Measurements from ENCODE around the gene KIF11.
A peak's percentile ranks its signal among the peaks of the same experiment; 100 is the strongest.

KIF11 gene

DNA sequence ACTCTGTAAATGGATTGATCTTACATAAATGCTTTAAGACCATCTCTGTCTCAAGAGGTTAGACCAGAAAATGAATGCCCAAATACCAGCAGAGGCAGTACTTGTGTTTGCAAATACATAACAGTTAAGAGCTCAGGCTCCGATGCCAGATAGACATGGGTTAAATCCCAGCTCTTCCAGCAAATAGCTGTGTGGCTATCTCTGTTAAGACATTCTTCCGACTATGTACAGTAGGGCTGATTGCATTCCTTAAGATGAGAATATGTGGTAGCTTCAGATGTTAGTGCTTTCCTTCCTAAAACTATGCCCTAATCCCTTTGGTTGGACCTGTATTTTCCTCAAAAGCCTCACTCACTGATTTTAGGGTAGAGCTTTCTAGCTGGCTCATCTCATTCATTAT lies 21.3 kb upstream of the KIF11 start:
- POLR2A ChIA-PET, result interaction anchor here (0.9 to 3.8 kb wide), 4 partner anchors 10 to 276 kb away, joined by 3 to 39 read pairs (median 6); partner anchors contain the start of gene EXOC6
- DNase-seq (ENCODE audit: extremely low spot score), result no peak
- TF ChIP-seq SP1 (IDR thresholded peaks at IDR 0.05) (no peak), SUZ12 (IDR thresholded peaks at IDR 0.05) (no peak), NFRKB (IDR thresholded peaks at IDR 0.05) (no peak), FOXA1 (IDR thresholded peaks at IDR 0.05) (no peak), FOXM1 (IDR thresholded peaks at IDR 0.05; ENCODE audit: borderline replicate concordance) (no peak), HDGF (IDR thresholded peaks at IDR 0.05; ENCODE audit: borderline replicate concordance) (no peak), ELF4 (IDR thresholded peaks at IDR 0.05) (no peak), FOXK2 (IDR thresholded peaks at IDR 0.05) (no peak), LEF1 (IDR thresholded peaks at IDR 0.05; ENCODE audit: borderline replicate concordance) (no peak), ARNT (IDR thresholded peaks at IDR 0.05) (no peak), CTBP1 (IDR thresholded peaks at IDR 0.05; ENCODE audit: borderline replicate concordance) (no peak), L3MBTL2 (conservative IDR thresholded peaks at IDR 0.05) (no peak), BHLHE40 (IDR thresholded peaks at IDR 0.05; ENCODE audit: borderline replicate concordance) (no peak)
- TF ChIP-seq, protein P1, sequence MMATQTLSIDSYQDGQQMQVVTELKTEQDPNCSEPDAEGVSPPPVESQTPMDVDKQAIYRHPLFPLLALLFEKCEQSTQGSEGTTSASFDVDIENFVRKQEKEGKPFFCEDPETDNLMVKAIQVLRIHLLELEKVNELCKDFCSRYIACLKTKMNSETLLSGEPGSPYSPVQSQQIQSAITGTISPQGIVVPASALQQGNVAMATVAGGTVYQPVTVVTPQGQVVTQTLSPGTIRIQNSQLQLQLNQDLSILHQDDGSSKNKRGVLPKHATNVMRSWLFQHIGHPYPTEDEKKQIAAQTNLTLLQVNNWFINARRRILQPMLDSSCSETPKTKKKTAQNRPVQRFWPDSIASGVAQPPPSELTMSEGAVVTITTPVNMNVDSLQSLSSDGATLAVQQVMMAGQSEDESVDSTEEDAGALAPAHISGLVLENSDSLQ (IDR thresholded peaks at IDR 0.05), result no peak

DNA sequence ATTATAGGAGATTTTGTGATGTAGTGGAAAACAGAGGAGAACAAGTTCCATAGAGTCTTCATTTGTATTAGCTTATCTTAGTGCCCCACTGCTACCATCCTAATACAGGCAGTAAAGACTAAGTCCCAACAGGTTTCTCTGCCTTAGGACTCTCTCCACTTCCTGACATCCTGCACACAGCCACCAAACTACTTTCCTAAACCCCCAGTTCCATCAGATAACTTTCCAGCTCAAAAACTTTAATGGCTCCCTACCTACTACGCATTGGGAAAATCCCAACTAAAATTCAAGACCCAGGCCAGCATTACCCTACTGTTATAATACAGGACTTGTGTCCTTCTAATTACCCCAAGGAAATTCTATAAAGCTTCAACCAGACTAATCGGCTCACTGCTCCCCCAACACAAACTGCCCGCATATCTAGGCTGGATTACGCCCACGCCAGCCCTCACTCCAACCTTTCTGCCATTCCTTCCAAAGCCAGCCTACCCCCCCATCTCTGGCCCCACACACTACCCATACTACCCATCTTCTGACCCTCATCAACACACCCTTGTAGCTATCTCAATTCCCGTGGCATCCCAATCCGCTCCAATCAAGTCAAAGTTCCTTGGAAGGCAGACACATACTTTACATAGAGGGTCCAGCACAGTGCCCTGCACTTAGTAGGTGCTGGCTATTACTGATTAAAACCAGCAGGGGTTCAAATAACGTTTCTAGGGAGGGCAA lies 20.4 kb upstream of the KIF11 start:
- CTCF ChIA-PET, result interaction anchor here (0.6 to 1.4 kb wide), 4 partner anchors 55 to 815 kb away, joined by 3 to 10 read pairs (median 4); no protein-coding TSS in a partner anchor
- POLR2A ChIA-PET, result interaction anchor here (0.8 to 3.8 kb wide), 7 partner anchors 10 to 276 kb away, joined by 3 to 39 read pairs (median 4); partner anchors contain the start of gene EXOC6
- DNase-seq (ENCODE audit: extremely low spot score), result no peak
- no peak for TF ChIP-seq TARDBP (IDR thresholded peaks at IDR 0.05)
- no peak for TF ChIP-seq SUZ12 (IDR thresholded peaks at IDR 0.05)
- no peak for TF ChIP-seq L3MBTL2 (conservative IDR thresholded peaks at IDR 0.05)
- TF ChIP-seq SP1 (IDR thresholded peaks at IDR 0.05), result no peak
- no peak for TF ChIP-seq FOXA1 (IDR thresholded peaks at IDR 0.05)
- no peak for TF ChIP-seq CTBP1 (IDR thresholded peaks at IDR 0.05; ENCODE audit: borderline replicate concordance)
- no peak for TF ChIP-seq ZNF384 (IDR thresholded peaks at IDR 0.05)
- no peak for TF ChIP-seq FOXK2 (IDR thresholded peaks at IDR 0.05)
- TF ChIP-seq HDGF (IDR thresholded peaks at IDR 0.05; ENCODE audit: borderline replicate concordance), result no peak

More for the DNA sequence above, 21.3 kb upstream of the KIF11 start:
- CTCF ChIA-PET, result interaction anchor here (1.4 kb wide), 1 partner anchor 54 kb away, joined by 10 read pairs; no protein-coding TSS in a partner anchor

DNA sequence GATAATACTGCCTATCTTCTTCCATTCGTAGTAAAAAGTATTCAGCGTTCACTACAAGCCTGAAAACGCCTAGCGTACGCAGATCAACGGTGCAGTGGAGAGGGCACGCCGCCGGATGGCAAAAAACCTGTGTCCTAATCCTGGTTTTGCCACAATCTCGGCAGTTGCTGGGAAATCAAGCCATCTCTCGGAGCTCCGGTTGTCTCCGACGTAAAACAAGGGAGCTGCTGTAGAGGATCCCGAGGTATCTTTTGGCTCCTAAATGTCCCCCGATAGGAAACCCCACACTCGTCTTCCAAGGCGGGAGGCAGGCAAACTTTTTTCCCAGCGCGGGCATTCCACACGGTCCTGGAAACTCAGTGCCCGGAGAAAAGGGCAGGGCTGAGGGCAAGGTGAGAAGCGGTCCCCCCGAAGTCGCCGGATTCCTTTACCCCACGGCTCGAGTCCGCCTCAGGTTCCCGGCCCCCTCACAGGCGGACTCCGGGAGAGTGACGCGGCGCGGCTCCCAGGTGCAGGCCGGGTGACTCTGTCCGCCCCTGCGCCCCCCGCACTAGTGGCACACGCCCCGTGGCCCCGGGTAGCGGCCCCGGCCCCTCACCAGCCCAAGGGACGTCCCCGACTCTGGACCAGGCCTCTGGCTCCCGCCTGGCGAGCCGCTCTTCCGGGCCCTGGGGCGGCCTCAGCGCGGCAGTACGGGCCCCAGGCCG lies 19.7 kb upstream of the KIF11 start:
- ChIA-PET POLR2A (interaction anchor here (1.0 to 3.8 kb wide), 11 partner anchors 9 to 282 kb away, joined by 3 to 39 read pairs (median 5); partner anchors contain the start of genes CPEB3 and MARCHF5), CTCF (interaction anchor here (0.6 to 2.5 kb wide), 5 partner anchors 9 to 347 kb away, joined by 3 to 16 read pairs (median 4); no protein-coding TSS in a partner anchor)
- DNase-seq (ENCODE audit: extremely low spot score), result peak; percentile 45
- TF ChIP-seq L3MBTL2 (conservative IDR thresholded peaks at IDR 0.05) (no peak; the same call in 1 of the 2 replicates), NFRKB (IDR thresholded peaks at IDR 0.05) (no peak), FOXK2 (IDR thresholded peaks at IDR 0.05) (no peak), BHLHE40 (IDR thresholded peaks at IDR 0.05; ENCODE audit: borderline replicate concordance) (no peak)

DNA sequence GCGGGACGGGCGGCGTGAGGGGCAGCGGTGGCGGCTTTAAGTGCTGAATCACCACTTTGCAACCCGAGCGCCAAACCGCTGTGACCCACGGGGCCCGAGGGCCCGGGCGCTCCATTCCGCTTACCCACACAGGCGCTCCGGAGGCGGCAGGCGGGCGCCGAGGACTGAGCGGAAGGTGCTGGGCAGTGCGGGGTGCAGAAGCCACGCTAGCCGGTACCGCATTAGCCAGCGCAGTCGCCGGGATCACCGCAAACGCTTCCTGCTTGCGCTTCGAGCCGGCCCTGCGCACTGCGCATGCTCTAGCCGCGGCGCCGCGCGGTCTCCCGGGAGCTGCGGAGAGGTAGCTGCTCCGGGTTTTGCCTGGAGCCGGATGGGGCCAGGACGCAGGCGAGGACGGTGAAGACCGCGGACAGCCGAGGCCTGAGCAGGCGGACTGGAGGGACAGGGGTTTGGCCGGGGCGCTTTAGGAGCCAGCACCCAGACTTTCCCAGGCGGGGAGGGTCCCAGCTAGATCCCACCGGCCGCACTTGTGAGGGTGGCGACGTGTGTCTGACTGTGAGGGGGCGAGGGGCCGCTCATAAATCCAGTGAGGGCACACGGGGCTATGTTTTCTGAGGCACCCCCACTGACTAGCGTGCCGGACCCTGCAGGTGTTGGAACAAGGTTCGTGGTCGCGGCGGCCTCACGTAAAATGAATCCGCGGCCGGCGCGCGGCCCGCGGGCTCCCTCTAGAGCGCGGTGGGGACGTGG lies 19.0 kb upstream of the KIF11 start, which contains the start of gene IDE:
Gene IDE (minus strand): TSS at position 296 of the 750 bp plus-strand sequence. CDS start 74 bp downstream, at position 222.
- DNase-seq (ENCODE audit: extremely low spot score), result peak; percentile 94
- TF ChIP-seq ELF4 (IDR thresholded peaks at IDR 0.05), result peak; percentile 56; the same call in 1 of the 2 replicates
- no peak for TF ChIP-seq ZNF384 (IDR thresholded peaks at IDR 0.05)
- TF ChIP-seq, protein P1 (IDR thresholded peaks at IDR 0.05), result no peak
- 0 out of 2 replicates have a peak, but pooled peaks have one; percentile 50 for TF ChIP-seq CTBP1 (IDR thresholded peaks at IDR 0.05; ENCODE audit: borderline replicate concordance)
- TF ChIP-seq L3MBTL2 (conservative IDR thresholded peaks at IDR 0.05), result peak; percentile 85
- no peak for TF ChIP-seq BHLHE40 (IDR thresholded peaks at IDR 0.05; ENCODE audit: borderline replicate concordance)
- no peak; the same call in 1 of the 2 replicates for TF ChIP-seq LEF1 (IDR thresholded peaks at IDR 0.05; ENCODE audit: borderline replicate concordance)
- no peak for TF ChIP-seq HDGF (IDR thresholded peaks at IDR 0.05; ENCODE audit: borderline replicate concordance)
- TF ChIP-seq FOXK2 (IDR thresholded peaks at IDR 0.05), result no peak
- TF ChIP-seq FOXM1 (IDR thresholded peaks at IDR 0.05; ENCODE audit: borderline replicate concordance), result no peak
- TF ChIP-seq FOXA1 (IDR thresholded peaks at IDR 0.05), result no peak
- CTCF ChIA-PET, result interaction anchor here (0.5 to 2.5 kb wide), 8 partner anchors 10 to 182 kb away, joined by 3 to 16 read pairs (median 3); no protein-coding TSS in a partner anchor
- POLR2A ChIA-PET, result interaction anchor here (0.6 to 3.8 kb wide), 11 partner anchors 8 to 283 kb away, joined by 3 to 39 read pairs (median 4); partner anchors contain the start of genes CPEB3 and MARCHF5

DNA sequence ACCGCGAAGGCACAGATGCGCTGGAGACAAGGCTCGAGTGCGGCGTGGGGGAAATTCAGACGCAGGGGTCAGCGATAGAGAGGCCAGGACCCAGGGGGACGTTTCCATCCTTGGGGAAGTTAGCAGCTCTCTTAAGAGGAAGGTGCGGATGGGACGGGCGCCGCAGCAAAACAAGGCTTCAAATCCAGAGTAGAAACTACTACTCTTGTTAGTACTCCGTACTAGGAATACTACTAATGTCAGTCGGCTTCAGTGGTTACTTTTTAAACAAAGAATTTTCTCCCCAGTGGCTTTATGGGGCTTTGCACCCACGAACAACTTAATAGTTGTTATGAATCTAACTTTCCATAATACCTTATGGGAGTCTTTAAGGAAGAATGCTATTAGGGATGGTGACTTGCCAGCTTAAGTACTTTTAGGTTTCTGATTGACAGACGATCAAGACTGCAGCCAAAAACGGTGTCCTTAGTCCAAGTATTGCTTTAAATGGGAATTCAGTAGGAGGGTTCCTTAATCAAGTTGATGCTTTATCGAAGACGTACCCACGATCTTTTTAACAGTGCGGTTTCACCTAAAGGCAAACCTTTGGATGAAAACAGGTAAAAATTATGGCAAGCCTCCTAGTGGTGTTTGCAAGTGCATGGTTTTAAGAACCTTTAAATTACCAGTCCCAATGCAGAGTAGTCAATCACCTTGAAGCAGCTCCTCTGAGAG lies 18.2 kb upstream of the KIF11 start:
- CTCF ChIA-PET, result interaction anchor here (0.5 to 2.5 kb wide), 8 partner anchors 16 to 181 kb away, joined by 3 to 16 read pairs (median 3); no protein-coding TSS in a partner anchor
- no peak for TF ChIP-seq HDGF (IDR thresholded peaks at IDR 0.05; ENCODE audit: borderline replicate concordance)
- TF ChIP-seq, protein P1 (IDR thresholded peaks at IDR 0.05), result peak; percentile 91
- no peak for DNase-seq (ENCODE audit: extremely low spot score)
- POLR2A ChIA-PET, result interaction anchor here (0.6 to 3.8 kb wide), 11 partner anchors 7 to 284 kb away, joined by 3 to 39 read pairs (median 4); partner anchors contain the start of genes CPEB3 and MARCHF5
